PFSK-1 (cell line): ENCODE measurements around the gene IFITM10.

Source experiments
- FOXP2 ChIP-seq: optimal IDR thresholded peaks from 2 replicates; pipeline ENCODE3; 2011; ENCODE audit warnings: borderline replicate concordance, control low read depth, inconsistent platforms; ENCODE audit not compliant: insufficient read depth; ENCODE audit errors: extremely low read length, extremely low read depth
- POLR2AphosphoS5 ChIP-seq: IDR thresholded peaks from 2 replicates; pipeline ENCODE4 v1.6.1; 2012; ENCODE audit warnings: low read depth, mild to moderate bottlenecking, control low read depth, low read length, moderate library complexity
- REST ChIP-seq, 2 experiments: IDR thresholded peaks; 2 replicates each; pipeline versions ENCODE4 v1.6.1 to v1.8.0; 2011 to 2012; ENCODE audit warnings: low read depth in 2 of 2, low read length in 2 of 2, control low read depth in 1 of 2, inconsistent platforms in 1 of 2, mild to moderate bottlenecking in 1 of 2, moderate library complexity in 1 of 2; ENCODE audit not compliant: insufficient read depth in 1 of 2
- SIN3A ChIP-seq: IDR thresholded peaks from 2 replicates; pipeline ENCODE4 v1.6.1; 2012; ENCODE audit warnings: mild to moderate bottlenecking, low read length, moderate library complexity, borderline replicate concordance; ENCODE audit not compliant: insufficient read depth
- TAF1 ChIP-seq: IDR thresholded peaks from 2 replicates; pipeline ENCODE4 v1.6.1; 2012; ENCODE audit warnings: low read length, control low read depth, borderline replicate concordance; ENCODE audit not compliant: insufficient read depth

The IFITM10 gene

GRCh38 chr11:1755344-1755691 is 4.9 kb upstream of the IFITM10 start:
- no peak for TF ChIP-seq POLR2AphosphoS5
- TF ChIP-seq TAF1, result no peak
- no peak for TF ChIP-seq FOXP2

- TF ChIP-seq POLR2AphosphoS5 (no peak), TAF1 (no peak), SIN3A (no peak), FOXP2 (no peak), REST (IDR thresholded peaks at IDR 0.05; ENCODE audit: insufficient read depth in 1 of 2, low read depth in 2 of 2, low read length in 2 of 2) (no peak)
Measured at GRCh38 chr11:1754376-1755150, 4.2 kb upstream of the IFITM10 start.

- no peak for TF ChIP-seq FOXP2
- TF ChIP-seq SIN3A, result no peak
- TF ChIP-seq REST (IDR thresholded peaks at IDR 0.05; ENCODE audit: insufficient read depth in 1 of 2, low read depth in 2 of 2, low read length in 2 of 2), result no peak
- no peak for TF ChIP-seq POLR2AphosphoS5
- no peak for TF ChIP-seq TAF1
Measured at GRCh38 chr11:1753929-1754305, 3.5 kb upstream of the IFITM10 start.

GRCh38 chr11:1753229-1753928 is 3.0 kb upstream of the IFITM10 start:
- TF ChIP-seq SIN3A (no peak), REST (IDR thresholded peaks at IDR 0.05; ENCODE audit: insufficient read depth in 1 of 2, low read depth in 2 of 2, low read length in 2 of 2) (no peak), POLR2AphosphoS5 (no peak), TAF1 (no peak), FOXP2 (no peak)

GRCh38 chr11:1752907-1753228 is 2.5 kb upstream of the IFITM10 start:
- TF ChIP-seq SIN3A (no peak), REST (IDR thresholded peaks at IDR 0.05; ENCODE audit: insufficient read depth in 1 of 2, low read depth in 2 of 2, low read length in 2 of 2) (no peak), FOXP2 (no peak), POLR2AphosphoS5 (no peak), TAF1 (no peak)
